ENCODE data around the gene ADAM12. TPM values are rescaled to one million over a fixed set of nuclear protein-coding genes. Genes with fewer than 3 reads are reported as not detected.

Gene ADAM12
- total and polyA plus RNA-seq, 9 of the 15 experiments (the other 6 are each of a cell fraction or from before 2014, with no cell fraction given) = not detected

DNA sequence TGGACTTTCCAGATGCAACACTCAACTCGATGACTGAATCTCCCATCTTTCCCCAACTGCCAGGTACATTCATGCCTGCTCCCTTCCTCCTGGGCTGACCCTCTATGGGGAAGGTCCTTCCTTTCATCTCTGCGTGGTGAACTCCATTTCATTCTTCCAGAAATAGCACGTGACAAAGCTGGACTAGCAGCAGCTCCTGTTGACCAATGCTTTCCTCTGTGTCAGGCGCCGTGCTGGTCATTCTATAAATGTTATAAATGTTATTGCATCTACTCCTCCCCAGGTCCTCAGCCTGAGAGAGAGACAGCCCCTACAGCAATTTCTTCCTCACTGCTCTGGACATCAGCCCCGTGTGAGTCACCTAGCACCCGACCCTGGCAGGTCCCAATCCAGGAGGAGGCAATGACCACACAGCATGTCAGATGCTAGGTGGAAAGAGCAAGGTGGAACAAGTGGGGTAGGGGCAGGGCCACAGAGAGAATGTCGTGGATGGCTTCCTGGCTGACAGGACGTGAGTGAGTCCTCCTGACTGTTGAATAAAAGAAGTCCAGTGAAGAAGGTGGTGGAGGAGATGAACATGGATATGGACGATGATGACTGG lies 178.1 kb downstream of the ADAM12 start:
- H3K4me3 ChIP-seq = no peak overlapping the region
- no peak overlapping the region for H2AFZ ChIP-seq (ENCODE audit: low read depth, low read length)
- H3K9ac ChIP-seq (ENCODE audit: insufficient read depth in 1 of 2, low read depth in 2 of 2, low read length in 2 of 2) = no peak overlapping the region
- ChIA-PET POLR2A (interaction anchor here (0.7 kb wide), 1 partner anchor 328 kb away, joined by 3 read pairs; no protein-coding TSS in a partner anchor), CTCF (ENCODE audit: low intra/inter-chr PET ratio) (no interaction called here)
- no peaks in the 10 kb centered on the region for H3K9me3 ChIP-seq (replicated peaks; ENCODE audit: control insufficient read depth, insufficient read depth, low read depth, low read length)
- in situ Hi-C loops (cut with MboI) (no loop called here), intact Hi-C loops (cut with micrococcal nuclease) (no loop called here)
- no peaks in the 10 kb centered on the region for H3K27me3 ChIP-seq (ENCODE audit: control insufficient read depth in 2 of 2, insufficient read depth in 2 of 2, low read length in 2 of 2)
- H4K20me1 ChIP-seq (replicated peaks; ENCODE audit: control insufficient read depth, insufficient read depth, low read length) = no peaks in the 10 kb centered on the region
- H3K27ac ChIP-seq (ENCODE audit: extremely low read depth, low read depth, low read length) = no peak overlapping the region
- no peak for DNase-seq (ENCODE audit: extremely low read depth in 1 of 4, low spot score in 3 of 4)
- TF ChIP-seq ELF2 (CRISPR knock-in tag; IDR thresholded peaks at IDR 0.05) (no peak), BRD9 (IDR thresholded peaks at IDR 0.05; ENCODE audit: low read depth, partially characterized antibody) (no peak), MYC (IDR thresholded peaks at IDR 0.05; ENCODE audit: low read depth, low read length) (no peak), MYC (CRISPR knock-in tag; IDR thresholded peaks at IDR 0.05; ENCODE audit: borderline replicate concordance, low read depth) (no peak), KDM1A (IDR thresholded peaks at IDR 0.05) (no peak)
- TF ChIP-seq, protein P1, sequence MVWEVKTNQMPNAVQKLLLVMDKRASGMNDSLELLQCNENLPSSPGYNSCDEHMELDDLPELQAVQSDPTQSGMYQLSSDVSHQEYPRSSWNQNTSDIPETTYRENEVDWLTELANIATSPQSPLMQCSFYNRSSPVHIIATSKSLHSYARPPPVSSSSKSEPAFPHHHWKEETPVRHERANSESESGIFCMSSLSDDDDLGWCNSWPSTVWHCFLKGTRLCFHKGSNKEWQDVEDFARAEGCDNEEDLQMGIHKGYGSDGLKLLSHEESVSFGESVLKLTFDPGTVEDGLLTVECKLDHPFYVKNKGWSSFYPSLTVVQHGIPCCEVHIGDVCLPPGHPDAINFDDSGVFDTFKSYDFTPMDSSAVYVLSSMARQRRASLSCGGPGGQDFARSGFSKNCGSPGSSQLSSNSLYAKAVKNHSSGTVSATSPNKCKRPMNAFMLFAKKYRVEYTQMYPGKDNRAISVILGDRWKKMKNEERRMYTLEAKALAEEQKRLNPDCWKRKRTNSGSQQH (CRISPR knock-in tag; IDR thresholded peaks at IDR 0.05) = no peak
- H3K9me1 ChIP-seq (ENCODE audit: control insufficient read depth, insufficient read depth, low read length) = no peaks in the 10 kb centered on the region
- WGBS (ENCODE audit: insufficient coverage, low coverage, missing lambda C conversion rate) = 45% methylated on average over 9 of the region's 10 CpGs
- no peak overlapping the region for H3K4me2 ChIP-seq (ENCODE audit: insufficient read depth, low read length)
- BruUV-seq (replicated peaks) = no TSS peak
- no peaks in the 10 kb centered on the region for H3K36me3 ChIP-seq (ENCODE audit: control insufficient read depth, insufficient read depth, low read length)
- FAIRE-seq = no peak
- ATAC-seq = no peak
- H3K79me2 ChIP-seq (ENCODE audit: control insufficient read depth, insufficient read depth, low read length) = no peaks in the 10 kb centered on the region
- H3K4me1 ChIP-seq (replicated peaks in 1 of 2; ENCODE audit: control insufficient read depth in 2 of 2, insufficient read depth in 2 of 2, low read length in 2 of 2) = peaks cover 0 to 4% of the 10 kb centered on the region in 2 experiments; a peak in 2 of 5 replicates

Data from K562 (cell line).